Measurements from ENCODE around the gene RHBDL1.

RHBDL1 gene

DNA sequence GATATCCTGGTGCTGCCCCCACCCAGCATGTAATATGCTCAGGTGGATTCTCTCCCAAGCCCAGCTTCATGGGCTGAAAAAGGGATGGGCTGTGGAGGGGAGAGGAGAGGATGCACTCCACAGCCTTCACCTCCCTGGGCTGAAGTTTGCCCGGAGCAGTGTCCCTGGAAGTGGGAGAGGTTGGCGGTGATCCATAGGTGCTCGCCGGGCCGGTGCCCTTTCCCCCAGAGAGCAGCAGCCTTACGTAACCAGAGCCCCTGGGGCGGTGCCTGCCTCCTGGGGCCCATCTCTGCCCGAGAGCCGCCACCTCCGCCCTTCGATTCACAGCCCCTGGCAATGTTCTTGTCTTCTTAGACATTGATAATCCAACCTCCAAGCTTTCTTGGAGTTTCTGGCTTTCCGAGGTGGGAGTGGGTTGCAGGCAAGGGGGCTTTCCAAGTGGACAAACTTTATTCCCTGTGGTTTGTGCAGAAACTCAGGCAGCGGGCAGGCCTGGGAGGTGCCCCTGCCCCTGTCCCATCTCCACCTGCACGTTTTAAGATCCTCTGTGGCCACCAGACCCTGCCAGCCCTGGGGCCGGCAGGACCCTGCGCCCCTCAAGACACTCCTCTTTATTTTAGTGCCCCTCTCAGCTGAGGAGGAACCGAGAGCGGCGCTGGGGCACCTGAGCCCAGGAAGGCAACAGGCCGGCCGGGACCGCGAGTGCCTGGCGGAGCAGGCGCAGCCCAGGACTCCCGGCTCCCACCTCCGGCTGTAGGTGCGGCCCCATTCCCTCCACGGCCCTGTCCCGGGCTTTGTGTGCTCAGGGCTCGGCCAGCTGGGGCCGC is 29.4 kb upstream of the RHBDL1 start:
- no peak for DNase-seq (ENCODE audit: low spot score)
- TF ChIP-seq, protein P1, sequence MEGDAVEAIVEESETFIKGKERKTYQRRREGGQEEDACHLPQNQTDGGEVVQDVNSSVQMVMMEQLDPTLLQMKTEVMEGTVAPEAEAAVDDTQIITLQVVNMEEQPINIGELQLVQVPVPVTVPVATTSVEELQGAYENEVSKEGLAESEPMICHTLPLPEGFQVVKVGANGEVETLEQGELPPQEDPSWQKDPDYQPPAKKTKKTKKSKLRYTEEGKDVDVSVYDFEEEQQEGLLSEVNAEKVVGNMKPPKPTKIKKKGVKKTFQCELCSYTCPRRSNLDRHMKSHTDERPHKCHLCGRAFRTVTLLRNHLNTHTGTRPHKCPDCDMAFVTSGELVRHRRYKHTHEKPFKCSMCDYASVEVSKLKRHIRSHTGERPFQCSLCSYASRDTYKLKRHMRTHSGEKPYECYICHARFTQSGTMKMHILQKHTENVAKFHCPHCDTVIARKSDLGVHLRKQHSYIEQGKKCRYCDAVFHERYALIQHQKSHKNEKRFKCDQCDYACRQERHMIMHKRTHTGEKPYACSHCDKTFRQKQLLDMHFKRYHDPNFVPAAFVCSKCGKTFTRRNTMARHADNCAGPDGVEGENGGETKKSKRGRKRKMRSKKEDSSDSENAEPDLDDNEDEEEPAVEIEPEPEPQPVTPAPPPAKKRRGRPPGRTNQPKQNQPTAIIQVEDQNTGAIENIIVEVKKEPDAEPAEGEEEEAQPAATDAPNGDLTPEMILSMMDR (IDR thresholded peaks at IDR 0.05; ENCODE audit: extremely low read depth, missing control alignments): no peak

DNA sequence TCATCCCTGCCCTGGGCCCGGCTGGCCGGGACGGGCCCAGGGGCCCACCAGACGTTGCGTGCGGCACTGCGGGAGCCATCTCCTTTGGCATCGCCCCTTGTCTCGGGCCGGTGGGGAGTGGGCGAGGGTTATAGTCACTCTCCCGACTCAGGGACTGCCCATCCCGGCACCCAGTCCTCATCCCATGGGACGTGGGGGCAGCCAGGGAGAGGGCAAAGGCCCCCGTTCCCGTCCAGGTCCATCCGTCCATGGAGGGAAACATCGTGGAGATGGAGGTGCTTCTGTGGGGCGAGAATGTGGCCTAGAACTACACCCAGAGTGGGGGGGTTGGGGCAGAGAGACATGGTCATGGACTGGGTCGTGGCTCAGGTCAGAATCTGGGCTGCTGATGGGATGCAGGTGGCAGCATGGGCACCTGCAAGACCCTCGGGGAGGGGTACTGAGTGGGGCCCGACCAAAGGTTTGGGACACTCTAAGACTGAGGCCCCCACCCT is 28.7 kb upstream of the RHBDL1 start:
- TF ChIP-seq, protein P1 (IDR thresholded peaks at IDR 0.05; ENCODE audit: extremely low read depth, missing control alignments): no peak
- DNase-seq (ENCODE audit: low spot score): no peak

DNA sequence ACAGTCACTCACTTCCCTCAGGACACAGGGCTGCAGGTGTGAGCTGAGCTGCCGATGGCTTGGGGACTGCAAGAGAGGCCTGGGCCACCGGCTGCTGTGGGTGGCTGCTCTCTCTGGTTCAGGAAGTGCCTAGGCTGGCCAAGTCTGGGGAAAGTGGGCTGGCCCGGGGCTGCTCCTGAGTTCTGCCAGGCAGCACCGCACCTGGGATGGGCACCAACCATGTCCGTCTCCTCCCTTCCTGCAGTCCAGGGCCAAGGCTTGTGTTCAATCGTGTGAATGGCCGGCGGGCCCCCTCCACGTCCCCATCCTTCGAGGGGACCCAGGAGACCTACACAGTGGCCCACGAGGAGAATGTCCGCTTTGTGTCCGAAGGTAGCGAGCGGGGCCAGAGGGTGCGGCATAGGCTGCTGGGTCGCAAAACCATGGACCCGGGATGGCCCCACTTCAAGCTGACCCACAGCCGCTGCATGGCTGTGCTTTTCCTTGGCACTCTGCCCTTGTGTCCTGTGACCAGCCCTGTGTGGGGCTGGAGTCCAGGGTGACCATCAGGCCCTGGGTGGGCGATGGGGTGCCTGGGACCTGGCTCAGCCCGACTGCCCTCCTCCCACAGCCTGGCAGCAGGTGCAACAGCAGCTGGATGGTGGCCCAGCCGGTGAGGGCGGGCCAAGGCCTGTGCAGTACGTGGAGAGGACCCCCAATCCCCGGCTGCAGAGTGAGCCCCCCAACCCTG is 28.1 kb upstream of the RHBDL1 start:
- TF ChIP-seq, protein P1 (IDR thresholded peaks at IDR 0.05; ENCODE audit: extremely low read depth, missing control alignments): no peak
- no peak for DNase-seq (ENCODE audit: low spot score)

DNA sequence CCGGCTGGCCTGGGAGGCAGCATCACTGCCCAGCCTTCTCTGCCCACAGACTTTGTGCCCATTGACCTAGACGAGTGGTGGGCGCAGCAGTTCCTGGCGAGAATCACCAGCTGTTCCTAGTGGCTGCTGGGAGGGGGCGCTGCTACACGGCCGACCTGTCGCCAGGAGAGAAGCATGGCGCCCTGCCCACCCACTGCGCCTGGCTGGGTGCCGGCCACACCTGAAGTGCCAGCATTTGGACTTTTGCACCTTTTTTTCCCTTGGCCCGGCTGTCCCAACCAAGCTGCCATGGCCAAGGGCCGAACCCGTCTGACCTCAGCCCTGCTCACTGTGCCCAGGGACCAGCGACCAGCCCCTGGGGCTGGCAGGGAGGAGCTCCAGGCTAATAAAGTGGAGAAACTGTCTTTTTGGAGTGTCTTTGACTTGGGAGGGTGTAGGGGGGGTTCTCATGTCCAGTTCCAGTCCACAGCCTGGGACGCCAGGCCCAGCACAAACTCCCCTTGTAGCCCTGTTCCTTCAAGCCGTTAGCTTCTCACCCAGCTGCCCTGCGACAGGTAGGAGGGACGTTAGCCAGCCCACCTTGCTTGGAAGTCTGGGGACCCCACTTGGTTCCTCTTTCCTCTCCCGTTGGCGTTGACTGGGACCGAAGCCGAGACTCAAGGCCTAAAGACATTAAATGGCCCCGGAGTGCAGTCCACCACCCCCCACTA is 27.2 kb upstream of the RHBDL1 start:
- TF ChIP-seq, protein P1 (IDR thresholded peaks at IDR 0.05; ENCODE audit: extremely low read depth, missing control alignments): peak; percentile 82
- DNase-seq (ENCODE audit: low spot score): peak; percentile 83

DNA sequence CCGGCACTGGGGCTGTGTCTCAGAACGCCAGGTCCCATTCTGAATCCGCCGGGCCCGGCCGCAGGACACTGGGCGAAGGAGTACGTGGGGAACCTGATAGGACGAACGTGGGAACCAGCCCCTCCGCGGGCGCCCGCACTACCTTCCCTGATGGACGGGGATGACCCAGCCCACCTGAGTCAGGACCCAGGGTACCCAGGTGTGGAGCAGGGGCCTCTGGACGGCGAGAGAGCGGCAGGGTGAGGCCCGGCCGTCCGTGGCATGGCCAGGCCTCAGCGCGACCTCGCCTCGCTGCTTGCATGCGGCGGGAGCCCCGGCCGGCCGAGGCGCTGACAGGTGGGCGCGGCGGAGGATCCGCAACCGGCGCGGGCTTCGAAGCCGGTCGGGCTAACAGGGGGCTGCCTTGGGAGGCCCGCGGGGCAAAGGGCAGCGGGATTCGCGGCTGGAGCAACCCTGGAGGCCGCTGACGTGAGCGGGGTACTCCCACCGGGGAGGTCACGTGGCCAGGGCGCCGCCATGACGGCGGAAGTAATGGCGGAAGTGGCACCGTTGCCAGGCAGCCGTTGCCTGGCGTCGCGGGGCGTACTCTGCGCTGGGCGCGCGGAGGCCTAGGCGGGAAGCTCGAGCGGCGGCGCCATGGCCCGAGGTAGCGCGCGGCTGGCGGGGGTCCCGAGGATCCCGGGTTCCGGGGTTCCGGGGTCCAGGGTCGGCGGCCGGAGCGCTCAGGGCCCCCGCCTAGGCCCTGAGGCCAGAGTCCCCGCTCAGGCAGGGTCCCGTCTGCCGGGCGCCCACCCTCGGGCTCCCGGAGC is 26.5 kb upstream of the RHBDL1 start, which contains the start of gene WDR90:
WDR90 (plus strand) TSS at position 585 of the 809 bp plus-strand sequence; CDS start at position 637, 52 bp downstream.
- TF ChIP-seq, protein P1 (IDR thresholded peaks at IDR 0.05; ENCODE audit: extremely low read depth, missing control alignments): no peak
- peak; percentile 99 for DNase-seq (ENCODE audit: low spot score)

DNA sequence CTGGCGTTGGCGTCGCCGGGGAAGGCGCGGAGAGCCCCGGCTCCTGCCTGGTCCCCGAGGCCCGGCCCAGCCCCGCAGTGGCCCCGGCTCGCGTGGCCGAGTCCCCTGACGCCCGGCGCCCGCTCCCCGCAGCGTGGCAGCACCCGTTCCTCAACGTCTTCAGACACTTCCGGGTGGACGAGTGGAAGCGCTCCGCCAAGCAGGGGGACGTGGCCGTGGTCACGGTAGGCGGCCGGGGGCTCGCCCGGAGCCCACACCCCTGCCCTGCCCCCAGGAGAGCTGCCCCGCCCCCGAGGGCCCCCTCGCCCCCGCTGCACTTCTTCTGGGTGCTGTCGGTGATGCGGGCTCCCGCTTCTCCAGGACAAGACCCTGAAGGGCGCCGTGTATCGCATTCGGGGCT is 25.8 kb upstream of the RHBDL1 start:
- DNase-seq (ENCODE audit: low spot score): no peak

More for the DNA sequence above, 25.8 kb upstream of the RHBDL1 start:
- TF ChIP-seq, protein P1 (IDR thresholded peaks at IDR 0.05; ENCODE audit: extremely low read depth, missing control alignments): no peak
